DOHH2 (cell line): ENCODE results near the gene KRTAP10-5.
"Not testable (repeated sequence)": the region's sequence is repeated elsewhere in the genome, so short reads cannot be mapped to it uniquely, and the experiment has no call there.

Experiments used
- H3F3A ChIP-seq: fragments of 200-600 bp; sonication (generic), shearing (Covaris generic); 2 replicates; pipeline ENCODE4 v1.6.0; 2016; ENCODE audit warnings: antibody characterized with exemption, mild to moderate bottlenecking; ENCODE audit not compliant: control insufficient read depth, insufficient read depth
- H3K27ac ChIP-seq: fragments of 200-600 bp; sonication (generic); 2 replicates; pipeline ENCODE4 v1.5.1; 2014; ENCODE audit warnings: low read depth, mild to moderate bottlenecking, low read length, moderate library complexity
- H3K27me3 ChIP-seq: fragments of 200-600 bp; sonication (generic); 2 replicates; pipeline ENCODE4 v1.6.1; 2014; ENCODE audit warnings: mild to moderate bottlenecking, low read length, mixed read lengths; ENCODE audit not compliant: control insufficient read depth
- H3K36me3 ChIP-seq: fragments of 200-600 bp; sonication (generic); 2 replicates; pipeline ENCODE4 v1.6.1; 2014; ENCODE audit warnings: mild to moderate bottlenecking, low read length, moderate library complexity, mixed read lengths; ENCODE audit not compliant: control insufficient read depth
- H3K4me1 ChIP-seq: fragments of 200-600 bp; sonication (generic); 2 replicates; pipeline ENCODE4 v1.6.1; 2014; ENCODE audit warnings: mild to moderate bottlenecking, low read length, mixed read lengths; ENCODE audit not compliant: control insufficient read depth
- H3K4me2 ChIP-seq: fragments of 200-600 bp; sonication (generic); 2 replicates; pipeline ENCODE4 v1.6.0; 2014; ENCODE audit warnings: mild to moderate bottlenecking, low read length, moderate library complexity
- H3K4me3 ChIP-seq: fragments of 200-600 bp; sonication (generic); 2 replicates; pipeline ENCODE4 v1.5.1; 2014; ENCODE audit warnings: mild to moderate bottlenecking, low read length, mixed read lengths
- H3K79me2 ChIP-seq: fragments of 200-600 bp; sonication (generic); 2 replicates; pipeline ENCODE4 v1.6.1; 2014; ENCODE audit warnings: mild to moderate bottlenecking, low read length, mixed read lengths; ENCODE audit not compliant: control insufficient read depth
- H3K9me2 ChIP-seq: fragments of 200-600 bp; sonication (generic); replicated peaks from 2 replicates; pipeline ENCODE4 v1.6.1; 2014; ENCODE audit warnings: mild to moderate bottlenecking, low read length, mixed read lengths; ENCODE audit not compliant: control insufficient read depth
- H3K9me3 ChIP-seq: fragments of 200-600 bp; sonication (generic); 2 replicates; pipeline ENCODE4 v1.6.1; 2014; ENCODE audit warnings: antibody characterized with exemption, low read length, mixed read lengths; ENCODE audit not compliant: control insufficient read depth, insufficient read depth
- H4K20me1 ChIP-seq: fragments of 200-600 bp; sonication (generic); 2 replicates; pipeline ENCODE4 v1.6.0; 2014; ENCODE audit warnings: low read depth, mild to moderate bottlenecking, antibody characterized with exemption, low read length, moderate library complexity; ENCODE audit not compliant: control insufficient read depth, insufficient read depth
- EZH2phosphoT487 ChIP-seq: fragments of 200-600 bp; sonication (generic); IDR thresholded peaks from 2 replicates; pipeline ENCODE4 v1.6.1; 2017; ENCODE audit warnings: borderline replicate concordance, mild to moderate bottlenecking, antibody characterized with exemption, low read length, moderate library complexity, mixed read lengths
- TF ChIP-seq, protein P1 (sequence below): fragments of 200-600 bp; sonication (generic); IDR thresholded peaks from one replicate; pipeline ENCODE4 v1.5.1; 2014; ENCODE audit warnings: antibody characterized with exemption, mild to moderate bottlenecking, low read depth, low read length; ENCODE audit not compliant: poor library complexity, severe bottlenecking

Gene KRTAP10-5

GRCh38 chr21:44603109-44603875, 22.9 kb upstream of the KRTAP10-5 start:
- Histone ChIP-seq H3K27me3 (no peaks in the 10 kb centered on the region), H3K36me3 (no peaks in the 10 kb centered on the region), H3K9me2 (no peaks in the 10 kb centered on the region), H3F3A (no peaks in the 10 kb centered on the region), H3K79me2 (no peaks in the 10 kb centered on the region), H3K27ac (no peak overlapping the region), H3K4me3 (no peak overlapping the region), H4K20me1 (no peaks in the 10 kb centered on the region), H3K9me3 (no peaks in the 10 kb centered on the region), H3K4me1 (no peaks in the 10 kb centered on the region), H3K4me2 (no peak overlapping the region)
- TF ChIP-seq, protein P1, sequence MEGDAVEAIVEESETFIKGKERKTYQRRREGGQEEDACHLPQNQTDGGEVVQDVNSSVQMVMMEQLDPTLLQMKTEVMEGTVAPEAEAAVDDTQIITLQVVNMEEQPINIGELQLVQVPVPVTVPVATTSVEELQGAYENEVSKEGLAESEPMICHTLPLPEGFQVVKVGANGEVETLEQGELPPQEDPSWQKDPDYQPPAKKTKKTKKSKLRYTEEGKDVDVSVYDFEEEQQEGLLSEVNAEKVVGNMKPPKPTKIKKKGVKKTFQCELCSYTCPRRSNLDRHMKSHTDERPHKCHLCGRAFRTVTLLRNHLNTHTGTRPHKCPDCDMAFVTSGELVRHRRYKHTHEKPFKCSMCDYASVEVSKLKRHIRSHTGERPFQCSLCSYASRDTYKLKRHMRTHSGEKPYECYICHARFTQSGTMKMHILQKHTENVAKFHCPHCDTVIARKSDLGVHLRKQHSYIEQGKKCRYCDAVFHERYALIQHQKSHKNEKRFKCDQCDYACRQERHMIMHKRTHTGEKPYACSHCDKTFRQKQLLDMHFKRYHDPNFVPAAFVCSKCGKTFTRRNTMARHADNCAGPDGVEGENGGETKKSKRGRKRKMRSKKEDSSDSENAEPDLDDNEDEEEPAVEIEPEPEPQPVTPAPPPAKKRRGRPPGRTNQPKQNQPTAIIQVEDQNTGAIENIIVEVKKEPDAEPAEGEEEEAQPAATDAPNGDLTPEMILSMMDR = no peak
- no peak for TF ChIP-seq EZH2phosphoT487

DNA sequence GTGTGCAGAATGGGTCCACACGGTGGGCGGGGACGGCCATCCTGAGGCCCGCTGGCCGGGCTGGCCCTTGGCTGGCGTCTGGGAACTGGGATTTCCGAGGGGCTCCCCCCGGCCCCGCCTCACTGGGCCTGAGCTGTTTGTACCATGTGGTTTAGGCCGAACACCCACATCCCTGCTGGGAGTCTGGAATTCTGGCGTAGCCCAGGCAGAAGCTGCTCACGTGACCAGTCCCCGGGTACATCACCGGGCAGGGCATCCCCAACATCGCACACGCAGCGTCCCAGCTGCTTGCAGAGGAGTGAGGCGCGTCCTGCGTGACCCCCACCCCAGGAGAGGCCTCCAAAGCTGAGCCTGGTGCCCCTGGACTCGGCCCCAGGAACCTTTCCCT, 22.1 kb upstream of the KRTAP10-5 start:
- H3K9me2 ChIP-seq = no peaks in the 10 kb centered on the region
- H3K4me3 ChIP-seq = no peak overlapping the region
- H3F3A ChIP-seq = no peaks in the 10 kb centered on the region
- no peak overlapping the region for H3K27ac ChIP-seq
- no peaks in the 10 kb centered on the region for H3K36me3 ChIP-seq
- H3K79me2 ChIP-seq = no peaks in the 10 kb centered on the region
- no peak overlapping the region for H3K4me2 ChIP-seq
- TF ChIP-seq, protein P1 = no peak
- no peak for TF ChIP-seq EZH2phosphoT487
- H3K4me1 ChIP-seq = no peaks in the 10 kb centered on the region
- H4K20me1 ChIP-seq = no peaks in the 10 kb centered on the region
- no peaks in the 10 kb centered on the region for H3K9me3 ChIP-seq
- no peaks in the 10 kb centered on the region for H3K27me3 ChIP-seq

DNA sequence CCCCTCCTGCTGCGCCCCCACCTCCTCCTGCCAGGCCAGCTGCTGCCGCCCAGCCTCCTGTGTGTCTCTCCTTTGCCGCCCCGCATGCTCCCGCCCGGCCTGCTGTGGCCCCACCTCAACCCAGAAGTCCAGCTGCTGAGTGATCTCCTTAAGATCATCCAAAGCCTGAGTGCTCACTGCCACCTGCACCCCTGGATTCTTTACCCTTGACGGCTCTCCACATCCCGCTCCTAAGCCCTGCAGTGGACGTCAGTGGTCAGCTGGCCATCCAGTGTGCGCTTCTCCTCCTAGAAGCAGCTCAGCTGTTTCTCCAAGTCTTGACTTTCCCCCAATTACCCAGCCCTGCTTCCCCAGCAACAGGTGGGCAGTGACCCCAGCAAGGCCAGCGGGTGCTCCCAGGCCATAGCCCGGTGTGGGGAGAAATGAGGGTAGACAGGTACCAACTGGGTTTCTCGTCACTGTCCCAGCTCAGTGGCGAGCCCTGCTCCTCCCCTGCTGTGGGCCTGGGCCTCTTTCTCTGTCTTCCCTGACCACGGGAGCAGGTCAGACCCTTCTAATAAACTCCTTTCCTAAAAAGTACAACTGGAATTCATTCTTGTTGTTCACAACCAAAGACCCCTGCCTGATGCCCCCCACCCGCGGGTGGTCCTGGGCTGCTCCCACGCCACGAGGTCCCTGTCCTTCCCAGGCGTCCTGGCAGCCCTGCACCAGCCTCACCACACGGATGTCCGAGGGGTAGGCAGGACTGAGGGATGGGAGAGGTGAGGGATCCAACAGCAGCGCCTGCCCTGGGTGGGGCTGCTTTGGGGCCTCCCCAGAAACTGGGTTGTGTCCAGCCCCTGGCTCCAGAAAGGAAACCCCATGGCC, 21.4 kb upstream of the KRTAP10-5 start:
- no peak overlapping the region for H3K4me2 ChIP-seq
- no peaks in the 10 kb centered on the region for H3K9me3 ChIP-seq
- no peak overlapping the region for H3K27ac ChIP-seq
- no peaks in the 10 kb centered on the region for H3K36me3 ChIP-seq
- TF ChIP-seq, protein P1 = no peak
- no peak for TF ChIP-seq EZH2phosphoT487
- no peaks in the 10 kb centered on the region for H3F3A ChIP-seq
- H3K9me2 ChIP-seq = no peaks in the 10 kb centered on the region
- H3K4me1 ChIP-seq = no peaks in the 10 kb centered on the region
- H3K4me3 ChIP-seq = no peak overlapping the region
- no peaks in the 10 kb centered on the region for H3K27me3 ChIP-seq
- no peaks in the 10 kb centered on the region for H4K20me1 ChIP-seq
- no peaks in the 10 kb centered on the region for H3K79me2 ChIP-seq

DNA sequence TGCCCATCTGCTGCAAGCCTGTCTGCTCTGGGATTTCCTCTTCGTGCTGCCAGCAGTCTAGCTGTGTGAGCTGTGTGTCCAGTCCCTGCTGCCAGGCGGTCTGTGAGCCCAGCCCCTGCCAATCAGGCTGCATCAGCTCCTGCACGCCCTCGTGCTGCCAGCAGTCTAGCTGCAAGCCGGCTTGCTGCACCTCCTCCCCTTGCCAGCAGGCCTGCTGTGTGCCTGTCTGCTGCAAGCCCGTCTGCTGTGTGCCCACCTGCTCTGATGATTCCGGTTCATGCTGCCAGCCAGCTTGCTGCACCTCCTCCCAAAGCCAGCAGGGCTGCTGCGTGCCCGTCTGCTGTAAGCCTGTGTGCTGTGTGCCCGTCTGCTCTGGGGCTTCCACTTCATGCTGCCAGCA, 20.7 kb upstream of the KRTAP10-5 start:
- not testable (repeated sequence) for H3K9me3 ChIP-seq, H3K4me3 ChIP-seq, H3F3A ChIP-seq, H3K9me2 ChIP-seq, H3K27ac ChIP-seq, H3K27me3 ChIP-seq, H4K20me1 ChIP-seq, H3K4me1 ChIP-seq, H3K4me2 ChIP-seq, H3K36me3 ChIP-seq, H3K79me2 ChIP-seq

- not testable (repeated sequence) for H3K27ac ChIP-seq, H3K4me1 ChIP-seq, H3K36me3 ChIP-seq, H3K4me3 ChIP-seq, H3K9me3 ChIP-seq, H4K20me1 ChIP-seq, H3K79me2 ChIP-seq, H3F3A ChIP-seq, H3K4me2 ChIP-seq, H3K27me3 ChIP-seq, H3K9me2 ChIP-seq
These were observed 19.9 kb upstream of the KRTAP10-5 start, which contains the start of gene KRTAP10-7 for GRCh38 chr21:44600118-44600978. Gene KRTAP10-7, plus strand, starts transcription at chr21:44600597. Its CDS starts 25 bp downstream, at chr21:44600622.
